GM12878 (cell line): ENCODE results near the gene PPOX. TPM values are rescaled to one million over a fixed set of nuclear protein-coding genes. Genes with fewer than 3 reads are reported as not detected.

Experiments
- ATAC-seq: fragments of 200-7000 bp; cut with Tn5 transposase; 3 replicates; pipeline ENCODE4 v1.9.1; 2020; ENCODE audit warnings: mild to moderate bottlenecking, moderate library complexity
- BruUV-seq: library from RNA; stranded (reverse); fragments of 400-500 nt; replicated peaks from 2 replicates; lab custom pipeline; 2021; lab: Mats Ljungman, UMichigan
- CTCF ChIA-PET: fragments of 300-600 bp; sonication (Branson Sonifier 250); formaldehyde crosslinking; extraction: SDS; loops from one replicate; lab custom pipeline; 2021; ENCODE audit warnings: inconsistent platforms; lab: Yijun Ruan, JAX
- POLR2A ChIA-PET: fragments of 350-600 bp; formaldehyde crosslinking; extraction: SDS; loops from one replicate; lab custom pipeline; 2021; ENCODE audit warnings: inconsistent platforms; lab: Charles Lee
- RAD21 ChIA-PET: fragments of 300-600 bp; sonication (Branson Sonifier 250); formaldehyde crosslinking; loops from one replicate; lab custom pipeline; 2023; ENCODE audit warnings: antibody characterized with exemption; ENCODE audit not compliant: unreplicated experiment; lab: Charles Lee
- SMC1A ChIA-PET: fragments of 300-600 bp; sonication (Branson Sonifier 250); formaldehyde crosslinking; loops from one replicate; lab custom pipeline; 2023; ENCODE audit not compliant: unreplicated experiment, uncharacterized antibody; lab: Charles Lee
- DNase-seq: peaks from one replicate; pipeline ENCODE4 v3.0.0-alpha.2; 2011; ENCODE audit warnings: low read depth, low spot score
- FAIRE-seq: peaks from 3 replicates; lab custom pipeline; 2011; peaks lifted over from hg19 to GRCh38; lab: Jason Lieb, UNC
- H2AFZ ChIP-seq: 2 replicates; pipeline ENCODE4 v1.6.0; 2011; ENCODE audit warnings: low read depth, low read length, control low read depth; ENCODE audit not compliant: control insufficient read depth
- H3K27ac ChIP-seq: 2 replicates; pipeline ENCODE4 v1.5.1; 2011; ENCODE audit warnings: control low read depth; ENCODE audit not compliant: control insufficient read depth, insufficient read depth
- H3K27me3 ChIP-seq, 2 experiments: replicated peaks in 1 of 2; 2 replicates each; pipeline versions ENCODE4 v1.6.0 to v1.6.1; 2011; ENCODE audit warnings: low read length in 1 of 2; ENCODE audit not compliant: control insufficient read depth in 2 of 2, insufficient read depth in 2 of 2
- H3K36me3 ChIP-seq, 2 experiments: 2 replicates each; pipeline ENCODE4 v1.5.1; 2011; ENCODE audit warnings: low read length in 1 of 2; ENCODE audit not compliant: control insufficient read depth in 2 of 2, insufficient read depth in 2 of 2
- H3K4me1 ChIP-seq: 2 replicates; pipeline ENCODE4 v1.6.1; 2011; ENCODE audit warnings: mild to moderate bottlenecking, low read length, moderate library complexity, mixed read lengths; ENCODE audit not compliant: control insufficient read depth, insufficient read depth
- H3K4me2 ChIP-seq: 2 replicates; pipeline ENCODE4 v1.6.0; 2011; ENCODE audit warnings: control low read depth; ENCODE audit not compliant: control insufficient read depth, insufficient read depth
- H3K4me3 ChIP-seq: fragments of 200-600 bp; sonication (generic); 2 replicates; pipeline ENCODE4 v1.5.1; 2016
- H3K79me2 ChIP-seq: 2 replicates; pipeline ENCODE4 v1.6.0; 2011; ENCODE audit warnings: low read length; ENCODE audit not compliant: control insufficient read depth, insufficient read depth
- H3K9ac ChIP-seq: 2 replicates; pipeline ENCODE4 v1.8.0; 2011; ENCODE audit warnings: low read length, control low read depth, mixed read lengths; ENCODE audit not compliant: control insufficient read depth, insufficient read depth
- H3K9me3 ChIP-seq: replicated peaks from 3 replicates; pipeline ENCODE4 v1.5.1; 2011; ENCODE audit warnings: mild to moderate bottlenecking, low read length; ENCODE audit not compliant: control insufficient read depth, insufficient read depth
- H4K20me1 ChIP-seq: 2 replicates; pipeline ENCODE4 v1.6.0; 2011; ENCODE audit not compliant: control insufficient read depth, insufficient read depth
- CBFB ChIP-seq: IDR thresholded peaks from 2 replicates; pipeline ENCODE4 v1.6.1; 2016; ENCODE audit warnings: antibody characterized with exemption, low read depth
- FOXM1 ChIP-seq: IDR thresholded peaks from 2 replicates; pipeline ENCODE4 v1.6.1; 2012; ENCODE audit warnings: low read depth, mild to moderate bottlenecking, inconsistent platforms, low read length, moderate library complexity
- LARP7 ChIP-seq: fragments of 450-650 bp; IDR thresholded peaks from 2 replicates; pipeline ENCODE4 v1.6.1; 2017; ENCODE audit warnings: mild to moderate bottlenecking
- MYB ChIP-seq: fragments of 150-350 bp; IDR thresholded peaks from 2 replicates; pipeline ENCODE4 v1.6.1; 2014; ENCODE audit warnings: mild to moderate bottlenecking, low read depth, low read length, borderline replicate concordance
- SMAD1 ChIP-seq: fragments of 450-650 bp; IDR thresholded peaks from 2 replicates; pipeline ENCODE4 v1.6.1; 2018; ENCODE audit warnings: mild to moderate bottlenecking, low read depth; ENCODE audit not compliant: partially characterized antibody
- STAT1 ChIP-seq: fragments of 450-650 bp; conservative IDR thresholded peaks from 2 replicates; pipeline ENCODE4 v1.6.1; 2014; ENCODE audit warnings: antibody characterized with exemption, mild to moderate bottlenecking
- WGBS: methylation state at CpG from one replicate; pipeline ENCODE4 v1.1.6; 2016; ENCODE audit warnings: low lambda C conversion rate; ENCODE audit not compliant: insufficient replicate concordance, insufficient coverage; ENCODE audit errors: missing lambda C conversion rate; 5-methylcytosine and 5-hydroxymethylcytosine counted together
- in situ Hi-C: fragments of 300-500 bp; cut with MboI; formaldehyde crosslinking; loops from 9 replicates; pipeline ENCODE4 v1.14.3; 2018; ENCODE audit warnings: mixed read lengths
- intact Hi-C: fragments of 100-400 bp; cut with micrococcal nuclease; formaldehyde crosslinking; loops from one replicate; pipeline ENCODE4 v1.14.2; 2022; ENCODE audit not compliant: unreplicated experiment
- polyA plus RNA-seq, 11 experiments: library from polyadenylated mRNA; depleted of rRNA in 4 of 11; unstranded in 6 of 11; stranded (reverse) in 5 of 11; fragments of >200 nt; fragmentation: Nextera tagmentation in 4 of 11; fragmentation: Illumina TruSeq in 1 of 11; extraction: Ambion mirVana in 4 of 11; extraction: Trizol in 1 of 11; gene quantifications; 1 replicate in 1 of 11; 2 replicates in 10 of 11; pipeline versions ENCODE4 v1.2.1 to v1.2.3, GENCODE V29; 2011 to 2016; ENCODE audit warnings: inconsistent platforms in 2 of 11, missing spikeins in 2 of 11, low read depth in 1 of 11
- total RNA-seq, 4 experiments: library from RNA; depleted of rRNA in 3 of 4; stranded (reverse); fragments of >200 nt in 3 of 4; fragmentation: Illumina TruSeq in 1 of 4; extraction: Trizol in 1 of 4; gene quantifications; 2 replicates each; pipeline versions ENCODE4 v1.2.1 to v1.2.3, GENCODE V29; 2013 to 2021

PPOX gene
- total and polyA plus RNA-seq, 10 of the 15 experiments (the other 5 are each of a cell fraction or from before 2014, with no cell fraction given), result 8.9 to 31.5 (median 20.3) TPM

- H3K9ac ChIP-seq, result no peak overlapping the region
- POLR2A ChIA-PET, result interaction anchor here (3.3 kb wide), 1 partner anchor 30 kb away, joined by 18 read pairs; the partner anchor contains the start of gene TOMM40L
- FAIRE-seq (no peak), DNase-seq (no peak), ATAC-seq (no peak)
- BruUV-seq, result no TSS peak
- H3K36me3 ChIP-seq, result no peaks in the 10 kb centered on the region
- in situ Hi-C loops, result loop anchor here (10.0 kb wide), 1 partner anchor 549 kb away; the partner anchor contains the start of gene DUSP12
- SMC1A ChIA-PET, result interaction anchor here (1.4 to 5.3 kb wide), 3 partner anchors 8 to 21 kb away, joined by 6 to 55 read pairs (median 19); partner anchors contain the start of gene NDUFS2
- RAD21 ChIA-PET, result interaction anchor here (1.4 kb wide), 1 partner anchor 30 kb away, joined by 3 read pairs; the partner anchor contains the start of gene PPOX
- no peaks in the 10 kb centered on the region for H4K20me1 ChIP-seq
- no peak overlapping the region for H2AFZ ChIP-seq
- no peak overlapping the region for H3K4me2 ChIP-seq
- CTCF ChIA-PET, result interaction anchor here (1.2 to 7.0 kb wide), 6 partner anchors 15 to 187 kb away, joined by 3 to 164 read pairs (median 38); partner anchors contain the start of genes APOA2 and TOMM40L
- 95% methylated on average over 7 of the region's 7 CpGs for WGBS
- peaks cover 25% of the 10 kb centered on the region for H3K4me1 ChIP-seq
- TF ChIP-seq CBFB (no peak), STAT1 (no peak), FOXM1 (no peak), MYB (no peak), LARP7 (no peak), SMAD1 (no peak)
- no peak overlapping the region for H3K27ac ChIP-seq
- no peak overlapping the region for H3K4me3 ChIP-seq
- no peaks in the 10 kb centered on the region for H3K9me3 ChIP-seq
- intact Hi-C loops, result no loop called here
- no peaks in the 10 kb centered on the region for H3K79me2 ChIP-seq
- H3K27me3 ChIP-seq, result no peaks in the 10 kb centered on the region
Observed at GRCh38 chr1:161196111-161196510, 29.9 kb downstream of the PPOX start.
